ENCODE measurements around the gene UCP3.

GRCh38 chr11:74013141-74013540 lies 4.3 kb upstream of the UCP3 start:
- TF ChIP-seq CTCF (conservative IDR thresholded peaks at IDR 0.05; ENCODE audit: low read depth, low read length) (no peak), EZH2phosphoT487 (IDR thresholded peaks at IDR 0.05; ENCODE audit: borderline replicate concordance, low read length) (no peak)

Measured in PC-3 (cell line).